Measurements from ENCODE around the gene EEFSEC. TPM values are rescaled to one million over a fixed set of nuclear protein-coding genes. Genes with fewer than 3 reads are reported as not detected.

Gene EEFSEC
- total and polyA plus RNA-seq, 2 experiments from 2014 or later = 10.1 to 16.2 TPM

- Histone ChIP-seq H3F3A (replicated peaks; ENCODE audit: low read depth) (no peaks in the 10 kb centered on the region), H4K20me1 (replicated peaks; ENCODE audit: insufficient read depth) (no peaks in the 10 kb centered on the region), H3K36me3 (ENCODE audit: insufficient read depth) (no peaks in the 10 kb centered on the region), H3K27me3 (ENCODE audit: insufficient read depth) (no peaks in the 10 kb centered on the region; the same call in 1 of the 2 replicates), H3K4me3 (no peak overlapping the region), H2AFZ (no peak overlapping the region), H3K4me2 (no peak overlapping the region), H3K27ac (ENCODE audit: low read depth) (no peak overlapping the region), H3K9me2 (ENCODE audit: insufficient read depth) (no peaks in the 10 kb centered on the region), H3K79me2 (replicated peaks; ENCODE audit: insufficient read depth) (no peaks in the 10 kb centered on the region), H3K4me1 (ENCODE audit: insufficient read depth) (no peaks in the 10 kb centered on the region)
- Mint-ChIP-seq H3K4me3 (no peak overlapping the region), H3K27me3 (ENCODE audit: insufficient read depth, low read depth, poor library complexity) (peaks cover 22% of the 10 kb centered on the region), H3K36me3 (ENCODE audit: low read depth) (no peaks in the 10 kb centered on the region; the same call in 2 of the 3 replicates), H3K4me1 (no peaks in the 10 kb centered on the region; the same call in 2 of the 3 replicates), H3K9me3 (no peaks in the 10 kb centered on the region), H3K27ac (no peak overlapping the region)
- TF ChIP-seq STAT1 (IDR thresholded peaks at IDR 0.05; ENCODE audit: unreplicated experiment) (no peak), NANOG (IDR thresholded peaks at IDR 0.05; ENCODE audit: borderline replicate concordance) (no peak), ZNF114 (CRISPR knock-in tag; IDR thresholded peaks at IDR 0.05) (no peak), ZNF331 (CRISPR knock-in tag; IDR thresholded peaks at IDR 0.05; ENCODE audit: low read depth) (no peak)
- no peak for ATAC-seq
- no peak for DNase-seq (ENCODE audit: low spot score)
Observed at GRCh38 chr3:128454310-128454618, 301.0 kb downstream of the EEFSEC start.

DNA sequence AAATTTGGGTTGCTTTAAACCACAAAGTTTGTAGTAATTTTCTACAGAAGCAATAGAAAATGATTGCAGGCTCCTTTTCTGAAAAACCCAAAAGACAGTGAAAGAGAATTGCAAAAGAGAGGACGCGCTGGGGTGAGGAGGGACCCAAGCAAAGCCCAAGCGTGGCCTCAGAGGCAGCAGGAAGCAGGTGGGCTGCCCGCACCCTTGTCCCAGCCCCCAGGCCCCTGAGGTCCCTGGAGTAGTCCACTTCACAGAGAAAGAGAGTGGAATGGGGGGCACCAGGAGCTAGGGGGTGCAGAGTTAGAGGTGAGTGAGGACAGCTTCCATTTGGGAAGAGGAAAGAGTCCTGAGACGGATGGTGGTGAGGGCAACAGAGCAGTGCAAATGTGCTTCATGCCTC lies 301.8 kb downstream of the EEFSEC start:
- DNase-seq (ENCODE audit: low spot score) (no peak), ATAC-seq (no peak)
- H3K4me3 Mint-ChIP-seq = no peak overlapping the region
- no peaks in the 10 kb centered on the region; the same call in 1 of the 2 replicates for H3K27me3 ChIP-seq (ENCODE audit: insufficient read depth)
- H4K20me1 ChIP-seq (replicated peaks; ENCODE audit: insufficient read depth) = no peaks in the 10 kb centered on the region
- no peak for TF ChIP-seq ZNF462 (CRISPR knock-in tag; IDR thresholded peaks at IDR 0.05)
- TF ChIP-seq NANOG (IDR thresholded peaks at IDR 0.05; ENCODE audit: borderline replicate concordance) = no peak
- no peak for TF ChIP-seq ETS1 (IDR thresholded peaks at IDR 0.05)
- no peak for TF ChIP-seq EZH2phosphoT487 (IDR thresholded peaks at IDR 0.05; ENCODE audit: unreplicated experiment)
- no peak for TF ChIP-seq ZNF331 (CRISPR knock-in tag; IDR thresholded peaks at IDR 0.05; ENCODE audit: low read depth)
- no peak for TF ChIP-seq EZH2 (IDR thresholded peaks at IDR 0.05; ENCODE audit: low read depth, unreplicated experiment)
- no peak for TF ChIP-seq CREB1 (CRISPR knock-in tag; IDR thresholded peaks at IDR 0.05; ENCODE audit: low read depth)
- no peak for TF ChIP-seq JUNB (IDR thresholded peaks at IDR 0.05; ENCODE audit: unreplicated experiment)
- TF ChIP-seq POLR2AphosphoS5 (IDR thresholded peaks at IDR 0.05; ENCODE audit: low read depth) = no peak
- no peak for TF ChIP-seq ZNF114 (CRISPR knock-in tag; IDR thresholded peaks at IDR 0.05)
- TF ChIP-seq CTCF (conservative IDR thresholded peaks at IDR 0.05; ENCODE audit: low read depth in 2 of 2) = no peak
- no peaks in the 10 kb centered on the region for H3K4me1 ChIP-seq (ENCODE audit: insufficient read depth)
- H3K27me3 Mint-ChIP-seq (ENCODE audit: insufficient read depth, low read depth, poor library complexity) = peaks cover 25% of the 10 kb centered on the region
- H3K4me2 ChIP-seq = no peak overlapping the region
- no peak overlapping the region for H3K27ac Mint-ChIP-seq
- no peak overlapping the region for H3K27ac ChIP-seq (ENCODE audit: low read depth)
- no peaks in the 10 kb centered on the region; the same call in 2 of the 3 replicates for H3K36me3 Mint-ChIP-seq (ENCODE audit: low read depth)
- H3K4me1 Mint-ChIP-seq = no peaks in the 10 kb centered on the region; the same call in 2 of the 3 replicates
- no peaks in the 10 kb centered on the region for H3K9me3 Mint-ChIP-seq
- H3K9me2 ChIP-seq (ENCODE audit: insufficient read depth) = no peaks in the 10 kb centered on the region
- no peak overlapping the region for H3K4me3 ChIP-seq
- no peaks in the 10 kb centered on the region for H3K36me3 ChIP-seq (ENCODE audit: insufficient read depth)
- H3K79me2 ChIP-seq (replicated peaks; ENCODE audit: insufficient read depth) = no peaks in the 10 kb centered on the region
- H3F3A ChIP-seq (replicated peaks; ENCODE audit: low read depth) = no peaks in the 10 kb centered on the region
- H2AFZ ChIP-seq = no peak overlapping the region
